ENCODE results near the gene STK38.
A peak's percentile ranks its signal among the peaks of the same experiment; 100 is the strongest.

STK38 gene

DNA sequence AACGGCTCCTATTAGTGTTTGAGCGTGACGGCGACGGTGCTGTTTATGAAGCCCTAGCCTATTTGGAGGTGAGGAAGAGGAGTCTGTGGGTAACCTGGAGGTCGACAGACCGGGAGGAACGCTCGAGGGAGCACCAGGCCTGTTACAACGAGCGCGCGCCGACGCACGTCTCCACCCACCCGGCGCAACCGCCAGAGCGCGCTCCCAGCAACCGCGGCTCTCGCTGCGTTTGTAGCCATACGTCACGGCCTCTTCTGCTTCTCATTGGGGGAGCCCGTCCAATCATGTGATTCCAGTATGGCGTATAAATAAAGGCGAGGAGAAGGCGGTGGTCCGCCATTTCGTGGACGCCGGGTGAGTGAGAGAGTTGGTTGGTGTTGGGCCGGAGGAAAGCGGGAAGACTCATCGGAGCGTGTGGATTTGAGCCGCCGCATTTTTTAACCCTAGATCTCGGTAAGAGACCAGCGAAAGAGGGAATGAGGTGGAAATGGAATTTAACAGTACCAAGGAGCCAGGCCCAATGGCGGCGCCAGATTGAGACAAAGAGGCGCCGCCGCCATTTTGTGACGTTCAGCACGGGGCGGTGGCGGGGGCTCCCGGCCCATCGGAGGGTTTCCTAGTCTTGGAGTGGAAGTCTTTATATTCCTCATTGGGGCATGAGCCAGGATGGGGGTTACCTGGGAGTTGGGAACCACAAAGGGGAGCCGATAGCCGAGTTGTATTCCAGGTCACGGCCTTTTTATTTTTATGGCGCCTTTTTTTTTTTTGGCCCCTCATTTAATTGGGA is 46.9 kb upstream of the STK38 start, which contains the start of gene SRSF3:
Gene SRSF3, plus strand, starts transcription at position 334 of the 787 bp plus-strand sequence. CDS start 2,401 bp downstream, outside the sequence.
- H3K36me3 ChIP-seq (ENCODE audit: insufficient read depth, low read length) = peaks cover 31% of the 10 kb centered on the region
- H3K4me1 ChIP-seq (ENCODE audit: insufficient read depth, low read length, poor library complexity, severe bottlenecking) = peaks cover 28% of the 10 kb centered on the region
- peak within 1 kb of the TSS; percentile 97 for H3K9ac ChIP-seq (ENCODE audit: low read depth, low read length, poor library complexity, severe bottlenecking)
- TF ChIP-seq CTCF (conservative IDR thresholded peaks at IDR 0.05; ENCODE audit: low read length) = peak; percentile 29
- no peak for TF ChIP-seq EZH2phosphoT487 (IDR thresholded peaks at IDR 0.05; ENCODE audit: borderline replicate concordance)
- peak within 1 kb of the TSS; percentile 88 for H2AFZ ChIP-seq (ENCODE audit: low read length)
- H3K27me3 ChIP-seq (ENCODE audit: insufficient read depth, low read length, poor library complexity, severe bottlenecking) = peaks cover 38% of the 10 kb centered on the region
- peaks cover 6% of the 10 kb centered on the region for H3F3A ChIP-seq (ENCODE audit: low read depth)
- H3K9me3 ChIP-seq (ENCODE audit: insufficient read depth, low read depth, low read length) = no peaks in the 10 kb centered on the region
- peaks cover 70% of the 10 kb centered on the region for H3K79me2 ChIP-seq (ENCODE audit: insufficient read depth, low read length)
- H3K4me2 ChIP-seq (ENCODE audit: low read depth, low read length, poor library complexity, severe bottlenecking) = peak within 1 kb of the TSS; percentile 100
- no peaks in the 10 kb centered on the region for H3K9me2 ChIP-seq (replicated peaks; ENCODE audit: low read depth, low read length)
- peaks cover 48% of the 10 kb centered on the region for H4K20me1 ChIP-seq (ENCODE audit: insufficient read depth, low read length, poor library complexity, severe bottlenecking)
- peak within 1 kb of the TSS; percentile 81 for H3K4me3 ChIP-seq (ENCODE audit: low read length, poor library complexity, severe bottlenecking)

DNA sequence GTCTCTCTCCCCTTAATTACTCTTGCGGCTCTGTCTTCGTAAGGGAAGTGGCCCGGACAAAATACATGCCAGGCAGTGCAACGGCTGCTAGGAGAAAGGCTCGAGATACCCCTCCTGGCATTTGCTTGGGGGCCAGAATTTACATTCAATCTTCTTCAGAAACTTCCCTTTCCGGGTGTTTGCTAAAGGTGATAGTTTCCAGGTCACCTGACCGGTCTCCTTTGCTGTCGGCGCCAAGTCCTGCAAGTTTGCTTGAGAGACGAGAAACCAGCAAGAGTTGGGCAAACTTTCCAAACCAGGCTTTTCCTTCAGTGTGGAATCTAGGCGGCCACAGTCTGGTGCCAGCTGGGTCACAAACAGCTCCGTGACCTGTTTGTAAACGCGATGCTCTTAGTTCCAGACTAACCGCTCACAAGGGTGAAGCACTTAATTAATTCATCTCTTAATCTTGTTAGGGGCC is 46.3 kb upstream of the STK38 start:
- peak overlapping the region; percentile 79 for H3K4me2 ChIP-seq (ENCODE audit: low read depth, low read length, poor library complexity, severe bottlenecking)
- no peaks in the 10 kb centered on the region for H3K9me3 ChIP-seq (ENCODE audit: insufficient read depth, low read depth, low read length)
- H3K4me3 ChIP-seq (ENCODE audit: low read length, poor library complexity, severe bottlenecking) = peak overlapping the region; percentile 81
- H3K9me2 ChIP-seq (replicated peaks; ENCODE audit: low read depth, low read length) = no peaks in the 10 kb centered on the region
- H4K20me1 ChIP-seq (ENCODE audit: insufficient read depth, low read length, poor library complexity, severe bottlenecking) = peaks cover 42% of the 10 kb centered on the region
- H3K4me1 ChIP-seq (ENCODE audit: insufficient read depth, low read length, poor library complexity, severe bottlenecking) = peaks cover 22% of the 10 kb centered on the region
- H2AFZ ChIP-seq (ENCODE audit: low read length) = peak overlapping the region; percentile 88
- peaks cover 32% of the 10 kb centered on the region for H3K27me3 ChIP-seq (ENCODE audit: insufficient read depth, low read length, poor library complexity, severe bottlenecking)
- H3K9ac ChIP-seq (ENCODE audit: low read depth, low read length, poor library complexity, severe bottlenecking) = peak overlapping the region; percentile 97
- peaks cover 25% of the 10 kb centered on the region for H3K36me3 ChIP-seq (ENCODE audit: insufficient read depth, low read length)
- peaks cover 6% of the 10 kb centered on the region for H3F3A ChIP-seq (ENCODE audit: low read depth)
- TF ChIP-seq EZH2phosphoT487 (IDR thresholded peaks at IDR 0.05; ENCODE audit: borderline replicate concordance) = no peak
- no peak for TF ChIP-seq CTCF (conservative IDR thresholded peaks at IDR 0.05; ENCODE audit: low read length)
- peaks cover 64% of the 10 kb centered on the region for H3K79me2 ChIP-seq (ENCODE audit: insufficient read depth, low read length)

- H3K4me2 ChIP-seq (ENCODE audit: low read depth, low read length, poor library complexity, severe bottlenecking) = peak overlapping the region; percentile 79
- no peak overlapping the region for H2AFZ ChIP-seq (ENCODE audit: low read length)
These were observed 45.0 kb upstream of the STK38 start for GRCh38 chr6:36592221-36592655.

More at GRCh38 chr6:36592221-36592655, 45.0 kb upstream of the STK38 start:
- Histone ChIP-seq H3F3A (ENCODE audit: low read depth) (peaks cover 6% of the 10 kb centered on the region), H3K4me3 (ENCODE audit: low read length, poor library complexity, severe bottlenecking) (peak overlapping the region; percentile 81), H3K9me3 (ENCODE audit: insufficient read depth, low read depth, low read length) (no peaks in the 10 kb centered on the region), H4K20me1 (ENCODE audit: insufficient read depth, low read length, poor library complexity, severe bottlenecking) (peaks cover 28% of the 10 kb centered on the region), H3K4me1 (ENCODE audit: insufficient read depth, low read length, poor library complexity, severe bottlenecking) (peaks cover 16% of the 10 kb centered on the region), H3K9me2 (replicated peaks; ENCODE audit: low read depth, low read length) (no peaks in the 10 kb centered on the region), H3K9ac (ENCODE audit: low read depth, low read length, poor library complexity, severe bottlenecking) (peak overlapping the region; percentile 97), H3K27me3 (ENCODE audit: insufficient read depth, low read length, poor library complexity, severe bottlenecking) (peaks cover 25% of the 10 kb centered on the region), H3K79me2 (ENCODE audit: insufficient read depth, low read length) (peaks cover 50% of the 10 kb centered on the region), H3K36me3 (ENCODE audit: insufficient read depth, low read length) (peaks cover 11% of the 10 kb centered on the region)
- TF ChIP-seq EZH2phosphoT487 (IDR thresholded peaks at IDR 0.05; ENCODE audit: borderline replicate concordance) (no peak), CTCF (conservative IDR thresholded peaks at IDR 0.05; ENCODE audit: low read length) (no peak)

Data from Loucy (cell line).